NCI-H446 (cell line): ENCODE results near the gene GCN1.

Source experiments
- DNase-seq, 2 experiments: peaks; one replicate each; lab custom pipeline; 2025; lab: John Stamatoyannopoulos, UW

The GCN1 gene

GRCh38 chr12:120091371-120092090 is 103.0 kb downstream of the GCN1 start:
- DNase-seq, result no peak

DNA sequence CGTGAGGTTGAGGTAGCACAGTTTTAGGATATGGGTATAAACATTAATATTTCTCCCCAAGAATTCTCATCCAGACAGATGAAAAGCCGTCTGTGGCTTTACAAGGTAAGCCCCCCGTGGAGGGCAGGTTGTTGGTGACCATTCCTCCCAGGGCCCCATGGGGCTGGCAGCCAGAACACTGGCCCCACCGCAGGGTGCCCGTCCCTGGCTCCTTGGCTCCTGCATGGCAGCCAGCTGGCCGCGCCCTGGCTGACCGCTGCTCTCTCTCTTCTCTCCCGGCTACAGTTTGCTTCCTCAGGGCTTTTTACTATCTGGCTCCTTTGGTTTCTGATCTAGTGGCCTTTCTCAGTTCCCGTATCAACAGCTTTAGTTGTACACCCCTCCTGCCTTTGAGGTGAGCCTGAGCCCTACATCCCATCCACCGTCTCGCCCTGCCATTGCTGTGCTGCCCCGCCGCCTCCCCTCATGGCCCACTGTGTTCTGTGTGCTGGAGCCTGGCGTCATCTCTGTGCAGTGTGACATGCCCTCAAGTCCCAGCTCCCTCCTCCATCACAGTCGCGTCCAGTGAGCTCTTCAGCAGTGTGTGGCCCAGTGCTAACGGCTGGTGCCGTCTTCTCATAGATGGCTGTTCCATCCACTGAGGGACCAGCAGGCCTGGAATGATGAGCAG is 103.8 kb downstream of the GCN1 start:
- DNase-seq, result no peak

- DNase-seq, result no peak
Measured at GRCh38 chr12:120090206-120090605, 104.3 kb downstream of the GCN1 start.

- DNase-seq, result no peak
Measured at GRCh38 chr12:120089796-120090195, 104.7 kb downstream of the GCN1 start.

- DNase-seq, result no peak
Measured at GRCh38 chr12:120089105-120089504, 105.4 kb downstream of the GCN1 start.

GRCh38 chr12:120086801-120087621 is 107.5 kb downstream of the GCN1 start:
- peak; percentile 96 to 97 for DNase-seq

- DNase-seq, result no peak
Measured at GRCh38 chr12:120085920-120086645, 108.4 kb downstream of the GCN1 start.

GRCh38 chr12:120081641-120082040 is 112.9 kb downstream of the GCN1 start:
- no peak for DNase-seq

- DNase-seq, result no peak
Measured at GRCh38 chr12:120079411-120080400, 114.8 kb downstream of the GCN1 start.

- DNase-seq, result no peak
Measured at GRCh38 chr12:120078868-120079267, 115.6 kb downstream of the GCN1 start.

DNA sequence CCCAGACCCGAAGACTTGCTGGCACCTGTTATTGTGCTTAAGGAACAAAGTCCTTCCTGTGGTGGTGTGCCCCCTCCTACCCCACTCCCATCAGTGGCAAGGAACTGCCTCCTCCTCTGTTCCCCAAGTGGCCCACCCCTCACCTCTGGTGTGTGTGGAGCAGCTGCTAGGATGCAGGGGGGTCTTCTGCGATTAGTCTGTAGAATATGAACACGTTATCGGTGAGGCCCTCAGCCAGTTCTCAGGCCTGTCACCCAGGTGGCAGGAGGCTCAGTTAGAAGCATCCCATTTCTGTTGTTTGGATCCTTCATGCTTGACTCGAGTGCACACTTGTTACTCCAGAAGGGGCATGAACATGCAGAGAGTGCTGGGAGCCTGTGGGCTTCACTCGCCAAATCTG is 117.3 kb downstream of the GCN1 start:
- DNase-seq, result no peak
